PC-3 (cell line): Measurements from ENCODE around the gene RFLNA. TPM values are rescaled to one million over a fixed set of nuclear protein-coding genes. Genes with fewer than 3 reads are reported as not detected.
"Not testable (repeated sequence)": the region's sequence is repeated elsewhere in the genome, so short reads cannot be mapped to it uniquely, and the experiment has no call there.

Source experiments
- ATAC-seq: fragments of 200-7000 bp; cut with Tn5 transposase; 2 replicates; pipeline ENCODE4 v1.9.1; 2020; ENCODE audit warnings: mild to moderate bottlenecking, moderate library complexity
- BruUV-seq: library from RNA; stranded (reverse); fragments of 400-500 nt; replicated peaks from 2 replicates; lab custom pipeline; 2021; lab: Mats Ljungman, UMichigan
- CTCF ChIA-PET: fragments of 300-600 bp; sonication (Branson Sonifier 250); formaldehyde crosslinking; loops from one replicate; lab custom pipeline; 2022; ENCODE audit warnings: antibody characterized with exemption; lab: Charles Lee
- POLR2A ChIA-PET: fragments of 300-600 bp; sonication (Branson Sonifier 250); formaldehyde crosslinking; loops from one replicate; lab custom pipeline; 2022; ENCODE audit warnings: antibody characterized with exemption; ENCODE audit not compliant: unreplicated experiment; lab: Charles Lee
- DNase-seq: peaks from one replicate; pipeline ENCODE4 v3.0.0-alpha.2; 2015
- H2AFZ ChIP-seq: fragments of 300-600 bp; sonication (generic); 2 replicates; pipeline ENCODE4 v1.6.0; 2016; ENCODE audit warnings: antibody characterized with exemption, low read length
- H3F3A ChIP-seq: fragments of 300-600 bp; sonication (generic); one replicate; pipeline ENCODE4 v1.6.0; 2017; ENCODE audit warnings: antibody characterized with exemption, low read length, control low read depth, mild to moderate bottlenecking; ENCODE audit not compliant: unreplicated experiment
- H3K27ac ChIP-seq: fragments of 300-600 bp; sonication (generic); 2 replicates; pipeline ENCODE4 v1.5.1; 2016; ENCODE audit warnings: mild to moderate bottlenecking, low read length
- H3K27me3 ChIP-seq: fragments of 300-600 bp; sonication (generic); 2 replicates; pipeline ENCODE4 v1.6.1; 2016; ENCODE audit warnings: low read length, mixed read lengths
- H3K36me3 ChIP-seq: fragments of 300-600 bp; sonication (generic); 2 replicates; pipeline ENCODE4 v1.6.1; 2016; ENCODE audit warnings: low read depth, mixed run types, low read length, mixed read lengths
- H3K4me1 ChIP-seq: fragments of 300-600 bp; sonication (generic); 2 replicates; pipeline ENCODE4 v1.5.1; 2016; ENCODE audit warnings: low read length; ENCODE audit not compliant: insufficient read depth
- H3K4me2 ChIP-seq: fragments of 300-600 bp; sonication (generic); 2 replicates; pipeline ENCODE4 v1.6.0; 2016; ENCODE audit warnings: low read length
- H3K4me3 ChIP-seq: fragments of 300-600 bp; sonication (generic); 2 replicates; pipeline ENCODE4 v1.5.1; 2016; ENCODE audit warnings: mild to moderate bottlenecking, low read length, mixed read lengths
- H3K79me2 ChIP-seq: fragments of 300-600 bp; sonication (generic); 2 replicates; pipeline ENCODE4 v1.6.1; 2017; ENCODE audit warnings: low read length, mixed read lengths
- H3K9ac ChIP-seq: fragments of 300-600 bp; sonication (generic); 2 replicates; pipeline ENCODE4 v1.6.0; 2016; ENCODE audit warnings: mild to moderate bottlenecking, low read length
- H3K9me2 ChIP-seq: fragments of 300-600 bp; sonication (generic); replicated peaks from 2 replicates; pipeline ENCODE4 v1.6.1; 2016; ENCODE audit warnings: mixed run types, low read length, mixed read lengths
- H3K9me3 ChIP-seq: fragments of 300-600 bp; sonication (generic); 2 replicates; pipeline ENCODE4 v1.6.1; 2016; ENCODE audit warnings: low read length, mixed read lengths
- H4K20me1 ChIP-seq: fragments of 300-600 bp; sonication (generic); 2 replicates; pipeline ENCODE4 v1.6.1; 2016; ENCODE audit warnings: low read length, mixed read lengths
- EZH2 ChIP-seq: fragments of 300-600 bp; sonication (generic); IDR thresholded peaks from one replicate; pipeline ENCODE4 v1.6.1; 2017; ENCODE audit warnings: antibody characterized with exemption, mild to moderate bottlenecking, low read length; ENCODE audit not compliant: unreplicated experiment
- EZH2phosphoT487 ChIP-seq: fragments of 300-600 bp; sonication (generic); IDR thresholded peaks from 2 replicates; pipeline ENCODE4 v1.6.1; 2018; ENCODE audit warnings: mild to moderate bottlenecking, antibody characterized with exemption, low read length, borderline replicate concordance
- intact Hi-C: fragments of 100-400 bp; cut with micrococcal nuclease; formaldehyde crosslinking; loops from 2 replicates; pipeline ENCODE4 v1.9.0; 2023
- total RNA-seq: library from RNA; depleted of rRNA; stranded (reverse); fragments of >200 nt; gene quantifications from 2 replicates; pipeline ENCODE4 v1.2.3, GENCODE V29; 2014
- TF ChIP-seq, protein P1 (sequence below): fragments of 300-600 bp; sonication (generic); conservative IDR thresholded peaks from 2 replicates; pipeline ENCODE4 v1.5.1; 2017; ENCODE audit warnings: antibody characterized with exemption, low read depth, mild to moderate bottlenecking, low read length

The RFLNA gene
- total RNA-seq, 1 experiment from 2014 or later: not detected

DNA sequence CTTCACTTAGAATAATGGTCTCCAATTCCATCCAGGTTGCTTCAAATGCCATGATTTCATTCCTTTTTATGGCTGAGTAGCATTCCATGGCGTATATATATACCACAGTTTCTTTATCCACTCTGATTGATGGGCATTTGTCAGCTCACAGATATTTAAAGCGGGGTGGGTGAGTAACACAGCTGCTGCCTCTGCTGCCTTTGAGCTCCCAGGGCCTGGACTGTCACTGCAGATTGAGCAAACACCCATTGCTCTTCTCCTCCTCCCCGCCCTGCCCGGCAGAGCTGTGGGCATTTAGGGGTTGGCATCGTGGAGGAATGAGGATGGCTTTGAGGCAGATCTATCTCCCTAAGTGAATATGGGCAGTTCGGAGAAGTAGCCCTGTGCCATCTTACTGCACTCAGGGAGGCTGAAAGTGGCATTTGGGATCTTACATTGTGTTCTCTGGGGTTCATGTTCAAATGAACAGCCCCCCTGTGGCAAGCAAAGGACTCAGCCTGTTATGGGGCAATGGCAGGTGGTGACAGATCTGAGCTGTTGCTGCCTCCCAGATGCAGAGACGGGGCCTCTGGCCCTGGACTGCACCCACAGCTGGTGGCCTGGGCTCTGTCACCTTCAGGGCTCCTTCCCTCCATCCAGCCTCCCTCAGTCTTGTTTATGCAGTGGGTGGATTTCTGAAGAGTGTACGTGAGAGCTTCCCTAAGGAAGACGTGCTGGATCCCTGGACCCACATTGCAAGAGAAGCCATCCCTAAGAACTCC, 4.9 kb downstream of the RFLNA start:
- DNase-seq (no peak), ATAC-seq (no peak)
- ChIA-PET POLR2A (no interaction called here), CTCF (no interaction called here)
- Histone ChIP-seq H3K36me3 (no peaks in the 10 kb centered on the region), H3K9me3 (no peaks in the 10 kb centered on the region), H3K9me2 (no peaks in the 10 kb centered on the region), H3K4me2 (no peak overlapping the region), H3F3A (no peaks in the 10 kb centered on the region), H3K79me2 (no peaks in the 10 kb centered on the region), H2AFZ (no peak overlapping the region), H3K27me3 (peaks cover 58% of the 10 kb centered on the region), H3K4me1 (no peaks in the 10 kb centered on the region), H3K9ac (no peak overlapping the region), H3K4me3 (no peak overlapping the region), H4K20me1 (no peaks in the 10 kb centered on the region), H3K27ac (no peak overlapping the region)
- TF ChIP-seq, protein P1, sequence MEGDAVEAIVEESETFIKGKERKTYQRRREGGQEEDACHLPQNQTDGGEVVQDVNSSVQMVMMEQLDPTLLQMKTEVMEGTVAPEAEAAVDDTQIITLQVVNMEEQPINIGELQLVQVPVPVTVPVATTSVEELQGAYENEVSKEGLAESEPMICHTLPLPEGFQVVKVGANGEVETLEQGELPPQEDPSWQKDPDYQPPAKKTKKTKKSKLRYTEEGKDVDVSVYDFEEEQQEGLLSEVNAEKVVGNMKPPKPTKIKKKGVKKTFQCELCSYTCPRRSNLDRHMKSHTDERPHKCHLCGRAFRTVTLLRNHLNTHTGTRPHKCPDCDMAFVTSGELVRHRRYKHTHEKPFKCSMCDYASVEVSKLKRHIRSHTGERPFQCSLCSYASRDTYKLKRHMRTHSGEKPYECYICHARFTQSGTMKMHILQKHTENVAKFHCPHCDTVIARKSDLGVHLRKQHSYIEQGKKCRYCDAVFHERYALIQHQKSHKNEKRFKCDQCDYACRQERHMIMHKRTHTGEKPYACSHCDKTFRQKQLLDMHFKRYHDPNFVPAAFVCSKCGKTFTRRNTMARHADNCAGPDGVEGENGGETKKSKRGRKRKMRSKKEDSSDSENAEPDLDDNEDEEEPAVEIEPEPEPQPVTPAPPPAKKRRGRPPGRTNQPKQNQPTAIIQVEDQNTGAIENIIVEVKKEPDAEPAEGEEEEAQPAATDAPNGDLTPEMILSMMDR: no peak
- no peak for TF ChIP-seq EZH2
- TF ChIP-seq EZH2phosphoT487: no peak
- intact Hi-C loops: no loop called here
- no TSS peak for BruUV-seq

DNA sequence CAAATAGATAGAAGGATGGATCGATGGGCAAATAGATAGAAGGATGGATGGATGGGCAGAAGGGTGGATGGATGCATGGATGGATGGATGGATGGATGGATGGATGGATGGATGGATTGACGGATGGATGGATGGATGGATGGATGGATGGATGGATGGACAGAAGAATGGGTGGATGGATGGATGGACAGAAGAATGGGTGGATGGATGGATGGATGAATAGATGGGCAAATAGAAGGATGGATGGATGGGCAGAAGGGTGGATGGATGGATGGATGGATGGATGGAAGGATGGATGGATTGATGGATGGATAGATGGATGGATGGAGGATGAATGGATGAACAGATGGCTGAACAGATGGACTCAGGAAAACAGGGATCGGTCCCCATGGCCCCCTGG, 5.8 kb downstream of the RFLNA start:
- H4K20me1 ChIP-seq, H3F3A ChIP-seq, H3K9ac ChIP-seq, intact Hi-C loops, H3K27ac ChIP-seq, H2AFZ ChIP-seq, H3K4me3 ChIP-seq, BruUV-seq, CTCF ChIA-PET, ATAC-seq, H3K9me2 ChIP-seq, H3K9me3 ChIP-seq, POLR2A ChIA-PET, H3K79me2 ChIP-seq, H3K4me2 ChIP-seq, H3K4me1 ChIP-seq, DNase-seq, H3K36me3 ChIP-seq: not testable (repeated sequence)
- peaks cover 59% of the 10 kb centered on the region for H3K27me3 ChIP-seq

DNA sequence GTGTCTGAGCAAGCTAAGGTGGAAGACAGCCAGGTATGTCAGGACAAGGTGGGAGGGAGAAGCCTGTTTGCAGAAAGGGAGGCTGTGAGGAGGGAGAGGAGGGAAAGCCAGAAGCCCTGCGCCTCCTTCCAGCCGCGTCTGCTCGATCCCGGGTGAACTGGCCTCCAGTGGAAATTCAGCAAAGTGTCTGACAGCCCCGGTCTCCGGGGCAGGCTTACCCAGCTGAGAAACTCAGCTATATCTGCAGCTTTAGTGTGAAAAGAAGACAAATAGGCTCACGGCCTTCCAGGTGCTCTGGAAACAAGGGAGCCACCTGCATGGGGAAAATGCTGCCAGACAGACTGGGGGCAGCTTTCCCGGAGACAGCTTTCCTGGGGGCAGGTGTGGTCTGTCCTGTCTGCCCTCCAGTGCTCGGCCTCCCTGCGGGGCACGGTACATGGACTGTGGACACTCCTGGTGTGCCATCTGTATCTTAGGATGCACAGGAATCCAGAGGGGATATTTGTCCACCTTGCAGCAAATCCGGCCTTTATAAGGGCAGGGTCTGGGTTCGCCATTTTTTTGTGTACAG, 6.3 kb downstream of the RFLNA start:
- Histone ChIP-seq H3K27ac (no peak overlapping the region), H3K9me3 (no peaks in the 10 kb centered on the region), H3K9ac (no peak overlapping the region), H2AFZ (no peak overlapping the region), H3F3A (no peaks in the 10 kb centered on the region), H3K9me2 (no peaks in the 10 kb centered on the region), H3K4me1 (no peaks in the 10 kb centered on the region), H3K4me2 (no peak overlapping the region), H4K20me1 (no peaks in the 10 kb centered on the region), H3K4me3 (no peak overlapping the region), H3K27me3 (peaks cover 56% of the 10 kb centered on the region), H3K79me2 (no peaks in the 10 kb centered on the region), H3K36me3 (no peaks in the 10 kb centered on the region)
- ChIA-PET CTCF (no interaction called here), POLR2A (no interaction called here)
- ATAC-seq: no peak
- intact Hi-C loops: no loop called here
- TF ChIP-seq, protein P1: no peak
- no peak for TF ChIP-seq EZH2
- TF ChIP-seq EZH2phosphoT487: no peak
- no peak for DNase-seq
- BruUV-seq: no TSS peak
